ENCODE results near the gene MRPL22. TPM values are rescaled to one million over a fixed set of nuclear protein-coding genes. Genes with fewer than 3 reads are reported as not detected.

The MRPL22 gene
- total RNA-seq, 1 experiment from 2014 or later = 68.3 TPM

DNA sequence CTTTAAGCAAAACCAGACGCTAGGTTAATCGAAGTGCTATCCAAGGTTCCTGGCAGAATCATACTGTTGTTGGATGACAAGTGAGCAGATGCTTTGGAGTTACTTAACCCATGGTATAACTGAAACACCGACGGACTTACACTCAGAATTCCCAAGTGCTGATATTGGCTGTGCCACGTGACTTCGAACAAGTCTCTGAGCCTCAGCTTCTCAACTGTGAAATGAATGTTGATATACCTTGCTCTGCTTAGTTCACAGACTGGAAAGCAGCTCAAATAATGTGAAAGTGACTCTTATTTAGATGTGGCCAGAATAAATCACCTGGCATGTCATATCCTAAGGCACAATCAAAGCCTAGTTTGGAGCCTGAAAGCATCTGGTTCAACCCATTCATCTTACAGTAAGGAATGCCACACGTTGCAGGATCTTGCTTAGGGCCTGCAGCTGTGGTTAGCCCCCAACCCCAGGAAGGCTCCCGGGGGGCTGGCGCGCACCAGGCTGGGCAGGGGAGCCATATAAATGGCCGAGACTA lies 3.6 kb upstream of the MRPL22 start:
- Histone ChIP-seq H3K36me3 (ENCODE audit: control insufficient read depth in 1 of 2, insufficient read depth in 2 of 2, low read length in 2 of 2) (peaks cover 6 to 18% of the 10 kb centered on the region in 2 experiments; a peak in 3 of 4 replicates), H3K9ac (ENCODE audit: low read length) (peak overlapping the region; percentile 86), H3K27me3 (ENCODE audit: insufficient read depth, low read length) (no peaks in the 10 kb centered on the region), H3K4me3 (replicated peaks in 1 of 2; ENCODE audit: low read depth in 1 of 2, low read length in 2 of 2) (peak overlapping the region; percentile 92 to 98), H3K9me2 (ENCODE audit: insufficient read depth) (no peaks in the 10 kb centered on the region), H2AFZ (ENCODE audit: low read depth, low read length, poor library complexity, severe bottlenecking) (no peak overlapping the region), H3K4me1 (ENCODE audit: control insufficient read depth in 1 of 2, insufficient read depth in 2 of 2, low read length in 2 of 2) (peaks cover 8 to 21% of the 10 kb centered on the region in 2 experiments), H3K9me3 (ENCODE audit: control insufficient read depth in 1 of 2, insufficient read depth in 1 of 2, low read depth in 1 of 2, low read length in 2 of 2) (no peaks in the 10 kb centered on the region), H3K79me2 (ENCODE audit: insufficient read depth, low read length) (peaks cover 66% of the 10 kb centered on the region), H3K4me2 (ENCODE audit: low read length) (peak overlapping the region; percentile 93), H4K20me1 (ENCODE audit: insufficient read depth) (peaks cover 5% of the 10 kb centered on the region; the same call in 1 of the 2 replicates), H3K27ac (ENCODE audit: low read depth, low read length) (peak overlapping the region; percentile 46)
- TF ChIP-seq ELF1 (IDR thresholded peaks at IDR 0.05; ENCODE audit: borderline replicate concordance, low read depth) (no peak), ZNF274 (IDR thresholded peaks at IDR 0.05; ENCODE audit: low read depth, low read length) (no peak), TCF7L2 (IDR thresholded peaks at IDR 0.05; ENCODE audit: borderline replicate concordance, extremely low read depth, insufficient read depth, insufficient read length) (no peak), ZFX (IDR thresholded peaks at IDR 0.05) (no peak), SIN3A (IDR thresholded peaks at IDR 0.05; ENCODE audit: low read depth) (no peak), YY1 (IDR thresholded peaks at IDR 0.05; ENCODE audit: extremely low read depth, insufficient replicate concordance, low read depth, low read length) (no peak), CEBPB (IDR thresholded peaks at IDR 0.05; ENCODE audit: low read depth) (no peak), POLR2AphosphoS5 (IDR thresholded peaks at IDR 0.05; ENCODE audit: low read depth, low read length) (no peak), CBX3 (IDR thresholded peaks at IDR 0.05; ENCODE audit: low read depth) (no peak), EGR1 (IDR thresholded peaks at IDR 0.05; ENCODE audit: low read depth) (no peak), SP1 (IDR thresholded peaks at IDR 0.05; ENCODE audit: low read depth) (no peak), FOSL1 (IDR thresholded peaks at IDR 0.05; ENCODE audit: low read depth) (no peak), JUND (IDR thresholded peaks at IDR 0.05) (no peak), RAD21 (IDR thresholded peaks at IDR 0.05; ENCODE audit: low read depth) (no peak), POLR2A (IDR thresholded peaks at IDR 0.05; ENCODE audit: borderline replicate concordance, extremely low read depth, insufficient read depth, insufficient read length) (no peak), EZH2phosphoT487 (IDR thresholded peaks at IDR 0.05; ENCODE audit: borderline replicate concordance) (no peak)
- TF ChIP-seq, protein P1, sequence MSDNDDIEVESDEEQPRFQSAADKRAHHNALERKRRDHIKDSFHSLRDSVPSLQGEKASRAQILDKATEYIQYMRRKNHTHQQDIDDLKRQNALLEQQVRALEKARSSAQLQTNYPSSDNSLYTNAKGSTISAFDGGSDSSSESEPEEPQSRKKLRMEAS (IDR thresholded peaks at IDR 0.05) = no peak
- TF ChIP-seq, protein P2, sequence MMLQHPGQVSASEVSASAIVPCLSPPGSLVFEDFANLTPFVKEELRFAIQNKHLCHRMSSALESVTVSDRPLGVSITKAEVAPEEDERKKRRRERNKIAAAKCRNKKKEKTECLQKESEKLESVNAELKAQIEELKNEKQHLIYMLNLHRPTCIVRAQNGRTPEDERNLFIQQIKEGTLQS (IDR thresholded peaks at IDR 0.05) = no peak
- TF ChIP-seq, protein P3, sequence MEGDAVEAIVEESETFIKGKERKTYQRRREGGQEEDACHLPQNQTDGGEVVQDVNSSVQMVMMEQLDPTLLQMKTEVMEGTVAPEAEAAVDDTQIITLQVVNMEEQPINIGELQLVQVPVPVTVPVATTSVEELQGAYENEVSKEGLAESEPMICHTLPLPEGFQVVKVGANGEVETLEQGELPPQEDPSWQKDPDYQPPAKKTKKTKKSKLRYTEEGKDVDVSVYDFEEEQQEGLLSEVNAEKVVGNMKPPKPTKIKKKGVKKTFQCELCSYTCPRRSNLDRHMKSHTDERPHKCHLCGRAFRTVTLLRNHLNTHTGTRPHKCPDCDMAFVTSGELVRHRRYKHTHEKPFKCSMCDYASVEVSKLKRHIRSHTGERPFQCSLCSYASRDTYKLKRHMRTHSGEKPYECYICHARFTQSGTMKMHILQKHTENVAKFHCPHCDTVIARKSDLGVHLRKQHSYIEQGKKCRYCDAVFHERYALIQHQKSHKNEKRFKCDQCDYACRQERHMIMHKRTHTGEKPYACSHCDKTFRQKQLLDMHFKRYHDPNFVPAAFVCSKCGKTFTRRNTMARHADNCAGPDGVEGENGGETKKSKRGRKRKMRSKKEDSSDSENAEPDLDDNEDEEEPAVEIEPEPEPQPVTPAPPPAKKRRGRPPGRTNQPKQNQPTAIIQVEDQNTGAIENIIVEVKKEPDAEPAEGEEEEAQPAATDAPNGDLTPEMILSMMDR (IDR thresholded peaks at IDR 0.05 in 2 of 3, conservative IDR thresholded peaks at IDR 0.05 in 1 of 3; ENCODE audit: borderline replicate concordance in 1 of 3, insufficient read depth in 1 of 3, low read depth in 2 of 3, low read length in 2 of 3) = no peak
- TF ChIP-seq, protein P4, sequence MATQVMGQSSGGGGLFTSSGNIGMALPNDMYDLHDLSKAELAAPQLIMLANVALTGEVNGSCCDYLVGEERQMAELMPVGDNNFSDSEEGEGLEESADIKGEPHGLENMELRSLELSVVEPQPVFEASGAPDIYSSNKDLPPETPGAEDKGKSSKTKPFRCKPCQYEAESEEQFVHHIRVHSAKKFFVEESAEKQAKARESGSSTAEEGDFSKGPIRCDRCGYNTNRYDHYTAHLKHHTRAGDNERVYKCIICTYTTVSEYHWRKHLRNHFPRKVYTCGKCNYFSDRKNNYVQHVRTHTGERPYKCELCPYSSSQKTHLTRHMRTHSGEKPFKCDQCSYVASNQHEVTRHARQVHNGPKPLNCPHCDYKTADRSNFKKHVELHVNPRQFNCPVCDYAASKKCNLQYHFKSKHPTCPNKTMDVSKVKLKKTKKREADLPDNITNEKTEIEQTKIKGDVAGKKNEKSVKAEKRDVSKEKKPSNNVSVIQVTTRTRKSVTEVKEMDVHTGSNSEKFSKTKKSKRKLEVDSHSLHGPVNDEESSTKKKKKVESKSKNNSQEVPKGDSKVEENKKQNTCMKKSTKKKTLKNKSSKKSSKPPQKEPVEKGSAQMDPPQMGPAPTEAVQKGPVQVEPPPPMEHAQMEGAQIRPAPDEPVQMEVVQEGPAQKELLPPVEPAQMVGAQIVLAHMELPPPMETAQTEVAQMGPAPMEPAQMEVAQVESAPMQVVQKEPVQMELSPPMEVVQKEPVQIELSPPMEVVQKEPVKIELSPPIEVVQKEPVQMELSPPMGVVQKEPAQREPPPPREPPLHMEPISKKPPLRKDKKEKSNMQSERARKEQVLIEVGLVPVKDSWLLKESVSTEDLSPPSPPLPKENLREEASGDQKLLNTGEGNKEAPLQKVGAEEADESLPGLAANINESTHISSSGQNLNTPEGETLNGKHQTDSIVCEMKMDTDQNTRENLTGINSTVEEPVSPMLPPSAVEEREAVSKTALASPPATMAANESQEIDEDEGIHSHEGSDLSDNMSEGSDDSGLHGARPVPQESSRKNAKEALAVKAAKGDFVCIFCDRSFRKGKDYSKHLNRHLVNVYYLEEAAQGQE (IDR thresholded peaks at IDR 0.05; ENCODE audit: low read depth) = no peak
- intact Hi-C loops (cut with micrococcal nuclease) = loop anchor here (5.0 to 10.0 kb wide), 2 partner anchors 80 to 282 kb away; partner anchors contain the start of gene CNOT8
- ChIA-PET CTCF (no interaction called here), RAD21 (ENCODE audit: low non-redundant PET in 1 of 2, low total read pairs in 2 of 2, uncharacterized antibody in 2 of 2, unreplicated experiment in 2 of 2) (no interaction called here), POLR2A (interaction anchor here (1.0 to 1.3 kb wide), 2 partner anchors 24 to 80 kb away, joined by 3 read pairs; no protein-coding TSS in a partner anchor)
- ATAC-seq (no peak), DNase-seq (ENCODE audit: low read depth, low spot score) (no peak)
- no TSS peak for BruUV-seq (replicated peaks)
